GM13976 (cell line): ENCODE measurements around the gene C1orf74.
A peak's percentile ranks its signal among the peaks of the same experiment; 100 is the strongest.

Experiments used
- DNase-seq: peaks from one replicate; pipeline ENCODE4 v3.0.0; 2012; ENCODE audit warnings: low spot score
- in situ Hi-C: fragments of 300-500 bp; cut with MboI; formaldehyde crosslinking; loops from one replicate; pipeline ENCODE4 v1.12.0; 2022; ENCODE audit warnings: low sequenced_read_pairs, mixed read lengths, inconsistent platforms; ENCODE audit not compliant: unreplicated experiment
- TF ChIP-seq, protein P1 (sequence below): IDR thresholded peaks from 2 replicates; pipeline ENCODE4 v1.5.1; 2012; ENCODE audit warnings: borderline replicate concordance, mild to moderate bottlenecking; ENCODE audit not compliant: insufficient read depth; ENCODE audit errors: extremely low read depth, missing control alignments, control extremely low read depth

Gene C1orf74

DNA sequence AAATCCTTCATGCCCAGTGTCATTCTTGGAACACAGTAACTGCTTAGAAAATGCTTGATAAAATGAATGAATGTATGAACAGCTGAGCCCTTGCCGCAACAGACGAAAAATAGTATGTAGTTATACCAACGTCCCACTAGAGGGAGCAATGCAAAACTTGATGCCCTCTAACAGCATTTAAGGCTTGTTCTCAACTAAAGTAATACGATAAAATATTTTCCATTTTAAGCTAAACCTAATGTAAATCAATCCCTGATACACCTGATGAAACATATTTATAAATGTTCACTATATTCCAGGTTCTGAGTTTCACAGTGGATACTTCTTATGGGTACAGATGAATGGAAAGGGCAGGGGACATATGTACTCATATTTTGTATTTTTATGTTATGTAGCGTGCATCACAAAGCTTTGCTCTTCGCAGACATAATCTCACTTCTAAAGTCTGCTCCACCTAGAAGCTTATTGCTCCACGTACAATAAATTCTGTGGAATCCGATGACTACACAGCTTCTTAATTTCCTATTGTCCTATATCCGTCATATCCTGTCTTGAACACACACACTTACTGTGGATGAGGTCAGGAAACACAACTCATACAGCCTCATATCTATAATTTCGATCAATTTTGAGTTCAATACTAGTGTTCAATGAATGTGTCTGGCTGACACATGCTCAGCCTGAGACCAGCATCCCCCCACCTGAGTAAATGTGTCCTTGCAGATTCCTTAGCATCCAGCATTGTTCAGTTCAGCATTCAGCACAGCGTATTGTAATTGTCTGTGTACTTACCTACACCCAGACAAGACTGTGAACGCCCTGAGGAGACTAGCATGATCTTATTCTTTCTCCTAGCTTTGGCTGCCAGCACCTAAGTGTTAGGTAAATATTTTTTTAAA is 39.0 kb upstream of the C1orf74 start:
- TF ChIP-seq, protein P1, sequence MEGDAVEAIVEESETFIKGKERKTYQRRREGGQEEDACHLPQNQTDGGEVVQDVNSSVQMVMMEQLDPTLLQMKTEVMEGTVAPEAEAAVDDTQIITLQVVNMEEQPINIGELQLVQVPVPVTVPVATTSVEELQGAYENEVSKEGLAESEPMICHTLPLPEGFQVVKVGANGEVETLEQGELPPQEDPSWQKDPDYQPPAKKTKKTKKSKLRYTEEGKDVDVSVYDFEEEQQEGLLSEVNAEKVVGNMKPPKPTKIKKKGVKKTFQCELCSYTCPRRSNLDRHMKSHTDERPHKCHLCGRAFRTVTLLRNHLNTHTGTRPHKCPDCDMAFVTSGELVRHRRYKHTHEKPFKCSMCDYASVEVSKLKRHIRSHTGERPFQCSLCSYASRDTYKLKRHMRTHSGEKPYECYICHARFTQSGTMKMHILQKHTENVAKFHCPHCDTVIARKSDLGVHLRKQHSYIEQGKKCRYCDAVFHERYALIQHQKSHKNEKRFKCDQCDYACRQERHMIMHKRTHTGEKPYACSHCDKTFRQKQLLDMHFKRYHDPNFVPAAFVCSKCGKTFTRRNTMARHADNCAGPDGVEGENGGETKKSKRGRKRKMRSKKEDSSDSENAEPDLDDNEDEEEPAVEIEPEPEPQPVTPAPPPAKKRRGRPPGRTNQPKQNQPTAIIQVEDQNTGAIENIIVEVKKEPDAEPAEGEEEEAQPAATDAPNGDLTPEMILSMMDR: peak; percentile 68
- in situ Hi-C loops: no loop called here
- DNase-seq: peak; percentile 38

GRCh38 chr1:209822706-209823105 is 38.3 kb upstream of the C1orf74 start:
- TF ChIP-seq, protein P1: no peak
- in situ Hi-C loops: no loop called here

DNA sequence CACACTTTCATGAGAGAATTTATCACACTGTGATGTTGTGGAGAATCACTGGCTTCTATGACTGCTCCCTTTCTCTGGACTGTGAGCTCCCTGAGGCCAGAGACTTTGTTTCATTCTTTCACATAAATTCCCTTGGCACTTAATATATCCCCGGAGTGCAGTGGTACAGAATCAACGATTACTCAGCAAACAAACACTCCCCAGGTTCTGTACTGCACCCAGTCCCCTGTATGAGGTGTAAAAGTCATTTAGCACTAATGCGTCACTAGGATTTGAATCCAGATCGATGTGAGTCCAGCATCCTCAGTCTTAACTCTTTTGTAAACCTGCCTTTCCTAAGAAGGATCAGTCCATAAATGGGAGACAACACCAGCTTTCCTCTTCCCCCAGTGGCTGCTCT is 36.6 kb upstream of the C1orf74 start:
- in situ Hi-C loops: no loop called here
- no peak for DNase-seq

More at GRCh38 chr1:209822706-209823105, 38.3 kb upstream of the C1orf74 start:
- no peak for DNase-seq

DNA sequence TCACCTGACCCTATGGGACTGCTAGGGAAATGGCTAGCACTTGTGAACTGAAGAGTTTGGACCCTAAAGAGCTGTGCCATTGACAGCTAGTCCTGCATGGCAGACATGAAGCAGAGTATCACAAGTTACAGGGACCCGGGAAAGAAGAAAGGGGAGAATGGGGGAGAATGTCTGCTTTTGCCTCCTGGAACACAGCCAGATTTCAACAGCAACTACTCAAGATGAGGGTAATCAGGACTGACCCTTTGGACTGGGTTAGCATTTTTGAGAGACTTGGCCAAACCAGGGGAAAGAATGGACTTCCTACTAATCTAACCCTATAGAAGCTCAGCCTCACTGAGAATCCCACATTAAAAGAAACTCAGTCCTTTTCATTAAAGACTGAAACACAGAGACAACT is 34.7 kb upstream of the C1orf74 start:
- in situ Hi-C loops: no loop called here
- no peak for DNase-seq

More for the DNA sequence above, 36.6 kb upstream of the C1orf74 start:
- TF ChIP-seq, protein P1: no peak

GRCh38 chr1:209817691-209818090 is 33.3 kb upstream of the C1orf74 start:
- TF ChIP-seq, protein P1: no peak
- in situ Hi-C loops: no loop called here
- no peak for DNase-seq

More for the DNA sequence above, 34.7 kb upstream of the C1orf74 start:
- TF ChIP-seq, protein P1: no peak

GRCh38 chr1:209816923-209817322 is 32.6 kb upstream of the C1orf74 start:
- DNase-seq: no peak
- in situ Hi-C loops: no loop called here
- TF ChIP-seq, protein P1: no peak

DNA sequence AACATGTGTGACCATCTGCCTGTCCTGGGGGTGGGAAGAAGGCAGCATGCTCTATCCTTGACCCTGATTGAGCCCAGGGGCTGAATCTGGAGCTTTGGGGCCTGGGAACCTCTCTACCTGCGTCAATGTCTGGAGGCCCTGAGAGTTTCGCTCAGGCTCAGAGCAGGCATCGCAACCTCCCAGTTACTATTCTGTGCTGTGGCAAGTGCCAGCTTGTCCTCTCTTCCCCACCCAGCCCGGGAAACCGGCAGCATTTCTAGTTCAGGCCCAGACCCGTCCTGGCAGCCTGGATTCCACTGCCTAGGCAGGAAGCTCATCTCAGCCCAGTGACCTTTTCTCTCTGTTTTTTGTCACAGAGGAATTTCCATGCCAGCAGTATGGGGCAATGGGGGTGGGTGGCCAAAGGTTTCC is 31.6 kb upstream of the C1orf74 start:
- DNase-seq: no peak
- TF ChIP-seq, protein P1: no peak
- in situ Hi-C loops: no loop called here
